C4-2B (cell line): ENCODE results near the gene HCAR3.
"Not testable (repeated sequence)": the region's sequence is repeated elsewhere in the genome, so short reads cannot be mapped to it uniquely, and the experiment has no call there.

Experiments used
- ZFX ChIP-seq: fragments of 450-650 bp; IDR thresholded peaks from 2 replicates; pipeline ENCODE4 v1.6.1; 2017
- TF ChIP-seq, protein P1 (sequence below): fragments of 450-650 bp; conservative IDR thresholded peaks from 2 replicates; pipeline ENCODE4 v1.5.1; 2017; ENCODE audit warnings: mild to moderate bottlenecking

DNA sequence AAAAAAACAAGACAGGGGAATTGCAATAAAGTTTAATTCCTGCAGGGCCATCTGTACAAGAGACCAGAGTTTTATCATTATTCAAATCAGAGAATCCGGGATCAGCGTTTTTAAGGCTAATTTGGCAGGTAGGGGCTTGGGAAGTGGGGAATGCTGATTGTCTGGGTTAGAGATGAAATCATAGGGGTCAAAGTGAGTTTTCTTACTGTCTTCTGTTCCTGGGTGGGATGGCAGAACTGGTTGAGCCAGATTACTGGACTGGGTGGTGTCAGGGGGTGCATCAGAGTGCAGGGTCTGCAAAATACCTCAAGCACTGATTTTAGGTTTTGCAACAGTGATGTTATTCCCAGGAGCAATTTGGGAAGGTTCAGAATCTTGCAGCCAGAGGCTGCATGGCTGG, 6.3 kb downstream of the HCAR3 start:
- TF ChIP-seq, protein P1, sequence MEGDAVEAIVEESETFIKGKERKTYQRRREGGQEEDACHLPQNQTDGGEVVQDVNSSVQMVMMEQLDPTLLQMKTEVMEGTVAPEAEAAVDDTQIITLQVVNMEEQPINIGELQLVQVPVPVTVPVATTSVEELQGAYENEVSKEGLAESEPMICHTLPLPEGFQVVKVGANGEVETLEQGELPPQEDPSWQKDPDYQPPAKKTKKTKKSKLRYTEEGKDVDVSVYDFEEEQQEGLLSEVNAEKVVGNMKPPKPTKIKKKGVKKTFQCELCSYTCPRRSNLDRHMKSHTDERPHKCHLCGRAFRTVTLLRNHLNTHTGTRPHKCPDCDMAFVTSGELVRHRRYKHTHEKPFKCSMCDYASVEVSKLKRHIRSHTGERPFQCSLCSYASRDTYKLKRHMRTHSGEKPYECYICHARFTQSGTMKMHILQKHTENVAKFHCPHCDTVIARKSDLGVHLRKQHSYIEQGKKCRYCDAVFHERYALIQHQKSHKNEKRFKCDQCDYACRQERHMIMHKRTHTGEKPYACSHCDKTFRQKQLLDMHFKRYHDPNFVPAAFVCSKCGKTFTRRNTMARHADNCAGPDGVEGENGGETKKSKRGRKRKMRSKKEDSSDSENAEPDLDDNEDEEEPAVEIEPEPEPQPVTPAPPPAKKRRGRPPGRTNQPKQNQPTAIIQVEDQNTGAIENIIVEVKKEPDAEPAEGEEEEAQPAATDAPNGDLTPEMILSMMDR, result not testable (repeated sequence)
- TF ChIP-seq ZFX, result not testable (repeated sequence)
